PC-3 (cell line): ENCODE measurements around the gene SORBS2. TPM values are rescaled to one million over a fixed set of nuclear protein-coding genes. Genes with fewer than 3 reads are reported as not detected.
A peak's percentile ranks its signal among the peaks of the same experiment; 100 is the strongest.

ENCODE experiments used
- ATAC-seq: fragments of 200-7000 bp; cut with Tn5 transposase; 2 replicates; pipeline ENCODE4 v1.9.1; 2020; ENCODE audit warnings: mild to moderate bottlenecking, moderate library complexity
- BruUV-seq: library from RNA; stranded (reverse); fragments of 400-500 nt; replicated peaks from 2 replicates; lab custom pipeline; 2021; lab: Mats Ljungman, UMichigan
- CTCF ChIA-PET: fragments of 300-600 bp; sonication (Branson Sonifier 250); formaldehyde crosslinking; loops from one replicate; lab custom pipeline; 2022; ENCODE audit warnings: antibody characterized with exemption; lab: Charles Lee
- POLR2A ChIA-PET: fragments of 300-600 bp; sonication (Branson Sonifier 250); formaldehyde crosslinking; loops from one replicate; lab custom pipeline; 2022; ENCODE audit warnings: antibody characterized with exemption; ENCODE audit not compliant: unreplicated experiment; lab: Charles Lee
- DNase-seq: peaks from one replicate; pipeline ENCODE4 v3.0.0-alpha.2; 2015
- H2AFZ ChIP-seq: fragments of 300-600 bp; sonication (generic); 2 replicates; pipeline ENCODE4 v1.6.0; 2016; ENCODE audit warnings: antibody characterized with exemption, low read length
- H3F3A ChIP-seq: fragments of 300-600 bp; sonication (generic); one replicate; pipeline ENCODE4 v1.6.0; 2017; ENCODE audit warnings: antibody characterized with exemption, low read length, control low read depth, mild to moderate bottlenecking; ENCODE audit not compliant: unreplicated experiment
- H3K27ac ChIP-seq: fragments of 300-600 bp; sonication (generic); 2 replicates; pipeline ENCODE4 v1.5.1; 2016; ENCODE audit warnings: mild to moderate bottlenecking, low read length
- H3K27me3 ChIP-seq: fragments of 300-600 bp; sonication (generic); 2 replicates; pipeline ENCODE4 v1.6.1; 2016; ENCODE audit warnings: low read length, mixed read lengths
- H3K36me3 ChIP-seq: fragments of 300-600 bp; sonication (generic); 2 replicates; pipeline ENCODE4 v1.6.1; 2016; ENCODE audit warnings: low read depth, mixed run types, low read length, mixed read lengths
- H3K4me1 ChIP-seq: fragments of 300-600 bp; sonication (generic); 2 replicates; pipeline ENCODE4 v1.5.1; 2016; ENCODE audit warnings: low read length; ENCODE audit not compliant: insufficient read depth
- H3K4me2 ChIP-seq: fragments of 300-600 bp; sonication (generic); 2 replicates; pipeline ENCODE4 v1.6.0; 2016; ENCODE audit warnings: low read length
- H3K4me3 ChIP-seq: fragments of 300-600 bp; sonication (generic); 2 replicates; pipeline ENCODE4 v1.5.1; 2016; ENCODE audit warnings: mild to moderate bottlenecking, low read length, mixed read lengths
- H3K79me2 ChIP-seq: fragments of 300-600 bp; sonication (generic); 2 replicates; pipeline ENCODE4 v1.6.1; 2017; ENCODE audit warnings: low read length, mixed read lengths
- H3K9ac ChIP-seq: fragments of 300-600 bp; sonication (generic); 2 replicates; pipeline ENCODE4 v1.6.0; 2016; ENCODE audit warnings: mild to moderate bottlenecking, low read length
- H3K9me2 ChIP-seq: fragments of 300-600 bp; sonication (generic); replicated peaks from 2 replicates; pipeline ENCODE4 v1.6.1; 2016; ENCODE audit warnings: mixed run types, low read length, mixed read lengths
- H3K9me3 ChIP-seq: fragments of 300-600 bp; sonication (generic); 2 replicates; pipeline ENCODE4 v1.6.1; 2016; ENCODE audit warnings: low read length, mixed read lengths
- H4K20me1 ChIP-seq: fragments of 300-600 bp; sonication (generic); 2 replicates; pipeline ENCODE4 v1.6.1; 2016; ENCODE audit warnings: low read length, mixed read lengths
- CTCF ChIP-seq: fragments of 300-600 bp; sonication (generic); conservative IDR thresholded peaks from 2 replicates; pipeline ENCODE4 v1.5.1; 2017; ENCODE audit warnings: antibody characterized with exemption, low read depth, mild to moderate bottlenecking, low read length
- EZH2 ChIP-seq: fragments of 300-600 bp; sonication (generic); IDR thresholded peaks from one replicate; pipeline ENCODE4 v1.6.1; 2017; ENCODE audit warnings: antibody characterized with exemption, mild to moderate bottlenecking, low read length; ENCODE audit not compliant: unreplicated experiment
- EZH2phosphoT487 ChIP-seq: fragments of 300-600 bp; sonication (generic); IDR thresholded peaks from 2 replicates; pipeline ENCODE4 v1.6.1; 2018; ENCODE audit warnings: mild to moderate bottlenecking, antibody characterized with exemption, low read length, borderline replicate concordance
- intact Hi-C: fragments of 100-400 bp; cut with micrococcal nuclease; formaldehyde crosslinking; loops from 2 replicates; pipeline ENCODE4 v1.9.0; 2023
- total RNA-seq: library from RNA; depleted of rRNA; stranded (reverse); fragments of >200 nt; gene quantifications from 2 replicates; pipeline ENCODE4 v1.2.3, GENCODE V29; 2014

The SORBS2 gene
- total RNA-seq, 1 experiment from 2014 or later = 3.6 TPM

- Histone ChIP-seq H3F3A (no peaks in the 10 kb centered on the region), H3K9ac (no peak overlapping the region), H3K36me3 (no peaks in the 10 kb centered on the region), H3K79me2 (no peaks in the 10 kb centered on the region), H2AFZ (no peak overlapping the region), H4K20me1 (no peaks in the 10 kb centered on the region), H3K9me2 (no peaks in the 10 kb centered on the region), H3K4me2 (no peak overlapping the region), H3K4me3 (no peak overlapping the region), H3K27me3 (no peaks in the 10 kb centered on the region), H3K27ac (no peak overlapping the region), H3K4me1 (no peaks in the 10 kb centered on the region), H3K9me3 (no peaks in the 10 kb centered on the region)
- ChIA-PET CTCF (no interaction called here), POLR2A (no interaction called here)
- no peak for DNase-seq
- no peak for ATAC-seq
- TF ChIP-seq CTCF (no peak), EZH2phosphoT487 (no peak), EZH2 (no peak)
- no TSS peak for BruUV-seq
- intact Hi-C loops = no loop called here
These were observed 173.3 kb downstream of the SORBS2 start for GRCh38 chr4:185638548-185639301.

DNA sequence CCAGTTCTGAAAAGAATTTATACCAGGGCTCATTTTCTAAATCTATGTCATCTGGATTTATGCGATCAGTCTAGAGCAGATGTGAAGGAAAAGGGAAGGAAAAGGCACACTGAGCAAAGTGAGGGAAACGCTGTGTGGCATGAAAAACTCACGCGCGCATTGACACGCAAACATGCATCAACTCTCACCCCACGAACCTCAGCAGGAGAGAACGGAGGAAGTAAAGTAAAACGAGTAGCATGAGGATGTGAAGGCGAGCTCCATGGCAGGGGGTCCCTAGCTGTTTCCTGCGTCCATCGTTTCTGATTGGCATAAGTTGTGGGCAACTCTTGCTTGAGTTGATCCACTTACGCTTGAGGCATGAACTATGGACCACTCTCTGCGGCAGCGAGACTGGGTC, 173.9 kb downstream of the SORBS2 start:
- Histone ChIP-seq H3K9me3 (no peaks in the 10 kb centered on the region), H3F3A (no peaks in the 10 kb centered on the region), H3K9me2 (no peaks in the 10 kb centered on the region), H4K20me1 (no peaks in the 10 kb centered on the region), H3K27ac (no peak overlapping the region), H3K27me3 (no peaks in the 10 kb centered on the region), H3K4me1 (no peaks in the 10 kb centered on the region), H3K4me2 (no peak overlapping the region), H2AFZ (no peak overlapping the region), H3K4me3 (no peak overlapping the region), H3K36me3 (no peaks in the 10 kb centered on the region), H3K9ac (no peak overlapping the region), H3K79me2 (no peaks in the 10 kb centered on the region)
- DNase-seq (no peak), ATAC-seq (no peak)
- ChIA-PET POLR2A (no interaction called here), CTCF (no interaction called here)
- no peak for TF ChIP-seq EZH2phosphoT487
- intact Hi-C loops = no loop called here
- BruUV-seq = no TSS peak

- Histone ChIP-seq H3K9ac (no peak overlapping the region), H4K20me1 (no peaks in the 10 kb centered on the region), H3K9me2 (no peaks in the 10 kb centered on the region), H3K4me2 (no peak overlapping the region), H2AFZ (no peak overlapping the region), H3K4me3 (no peak overlapping the region), H3K27me3 (no peaks in the 10 kb centered on the region), H3K4me1 (no peaks in the 10 kb centered on the region), H3K36me3 (no peaks in the 10 kb centered on the region), H3K9me3 (no peaks in the 10 kb centered on the region), H3K27ac (no peak overlapping the region), H3F3A (no peaks in the 10 kb centered on the region), H3K79me2 (no peaks in the 10 kb centered on the region)
- ChIA-PET POLR2A (no interaction called here), CTCF (no interaction called here)
- DNase-seq (peak; percentile 55), ATAC-seq (peak; percentile 38)
- BruUV-seq = no TSS peak
- no peak for TF ChIP-seq EZH2phosphoT487
- no peak for TF ChIP-seq CTCF
- TF ChIP-seq EZH2 = no peak
- intact Hi-C loops = no loop called here
These were observed 174.7 kb downstream of the SORBS2 start for GRCh38 chr4:185637163-185637875.
